A673 (cell line): ENCODE measurements around the gene FOXO4. TPM values are rescaled to one million over a fixed set of nuclear protein-coding genes. Genes with fewer than 3 reads are reported as not detected.

Experiments
- BruUV-seq: library from RNA; stranded (reverse); fragments of 400-500 nt; replicated peaks from 2 replicates; lab custom pipeline; 2021; lab: Mats Ljungman, UMichigan
- CTCF ChIA-PET: fragments of 300-600 bp; sonication (Branson Sonifier 250); formaldehyde crosslinking; loops from one replicate; lab custom pipeline; 2022; ENCODE audit warnings: antibody characterized with exemption; lab: Charles Lee
- POLR2A ChIA-PET: fragments of 300-600 bp; sonication (Branson Sonifier 250); formaldehyde crosslinking; loops from one replicate; lab custom pipeline; 2022; ENCODE audit warnings: antibody characterized with exemption; ENCODE audit not compliant: low non-redundant PET; lab: Charles Lee
- DNase-seq: peaks from one replicate; pipeline ENCODE4 v3.0.0-alpha.2; 2015; ENCODE audit warnings: low spot score
- H3K27ac ChIP-seq: fragments of 200-600 bp; sonication (generic); 2 replicates; pipeline ENCODE4 v1.5.1; 2016; ENCODE audit warnings: mixed run types, low read depth, mild to moderate bottlenecking, mixed read lengths, antibody characterized with exemption, low read length; ENCODE audit not compliant: poor library complexity, severe bottlenecking
- H3K27me3 ChIP-seq: fragments of 200-600 bp; sonication (generic); replicated peaks from 2 replicates; pipeline ENCODE4 v1.6.1; 2017; ENCODE audit warnings: mixed run types, low read depth, mild to moderate bottlenecking, mixed read lengths, antibody characterized with exemption, low read length; ENCODE audit not compliant: insufficient read depth, poor library complexity
- H3K36me3 ChIP-seq: fragments of 200-600 bp; sonication (generic); 2 replicates; pipeline ENCODE4 v1.6.1; 2016; ENCODE audit warnings: mixed run types, mild to moderate bottlenecking, mixed read lengths, antibody characterized with exemption, low read length; ENCODE audit not compliant: insufficient read depth, poor library complexity, severe bottlenecking
- H3K4me1 ChIP-seq: fragments of 200-600 bp; sonication (generic); 2 replicates; pipeline ENCODE4 v1.6.1; 2017; ENCODE audit warnings: mixed run types, mild to moderate bottlenecking, mixed read lengths, antibody characterized with exemption, low read length; ENCODE audit not compliant: insufficient read depth, poor library complexity, severe bottlenecking
- H3K4me3 ChIP-seq: fragments of 200-600 bp; sonication (generic); 2 replicates; pipeline ENCODE4 v1.5.1; 2016; ENCODE audit warnings: low read depth, mixed run types, mild to moderate bottlenecking, mixed read lengths, low read length; ENCODE audit not compliant: poor library complexity, severe bottlenecking
- H3K9me3 ChIP-seq: fragments of 200-600 bp; sonication (generic); 2 replicates; pipeline ENCODE4 v1.6.1; 2016; ENCODE audit warnings: mixed run types, low read depth, mild to moderate bottlenecking, mixed read lengths, antibody characterized with exemption, low read length; ENCODE audit not compliant: poor library complexity, severe bottlenecking
- EZH2 ChIP-seq: fragments of 200-600 bp; sonication (generic); IDR thresholded peaks from 2 replicates; pipeline ENCODE4 v1.6.1; 2017; ENCODE audit warnings: borderline replicate concordance, low read depth, mild to moderate bottlenecking, mixed read lengths, antibody characterized with exemption, low read length; ENCODE audit not compliant: poor library complexity, severe bottlenecking
- intact Hi-C: fragments of 100-400 bp; cut with micrococcal nuclease; formaldehyde crosslinking; loops from one replicate; pipeline ENCODE4 v1.10.0; 2022; ENCODE audit not compliant: unreplicated experiment
- total RNA-seq: library from RNA; stranded (reverse); gene quantifications from 2 replicates; pipeline ENCODE4 v1.2.3, GENCODE V29; 2021
- TF ChIP-seq, protein P1 (sequence below): fragments of 300-800, 200-600 bp; sonication (generic); conservative IDR thresholded peaks from 2 replicates; pipeline ENCODE4 v1.5.1; 2017; ENCODE audit warnings: low read depth, mild to moderate bottlenecking, antibody characterized with exemption, low read length, moderate library complexity, mixed read lengths

FOXO4 gene
- total RNA-seq, 1 experiment from 2014 or later = 7.0 TPM

DNA sequence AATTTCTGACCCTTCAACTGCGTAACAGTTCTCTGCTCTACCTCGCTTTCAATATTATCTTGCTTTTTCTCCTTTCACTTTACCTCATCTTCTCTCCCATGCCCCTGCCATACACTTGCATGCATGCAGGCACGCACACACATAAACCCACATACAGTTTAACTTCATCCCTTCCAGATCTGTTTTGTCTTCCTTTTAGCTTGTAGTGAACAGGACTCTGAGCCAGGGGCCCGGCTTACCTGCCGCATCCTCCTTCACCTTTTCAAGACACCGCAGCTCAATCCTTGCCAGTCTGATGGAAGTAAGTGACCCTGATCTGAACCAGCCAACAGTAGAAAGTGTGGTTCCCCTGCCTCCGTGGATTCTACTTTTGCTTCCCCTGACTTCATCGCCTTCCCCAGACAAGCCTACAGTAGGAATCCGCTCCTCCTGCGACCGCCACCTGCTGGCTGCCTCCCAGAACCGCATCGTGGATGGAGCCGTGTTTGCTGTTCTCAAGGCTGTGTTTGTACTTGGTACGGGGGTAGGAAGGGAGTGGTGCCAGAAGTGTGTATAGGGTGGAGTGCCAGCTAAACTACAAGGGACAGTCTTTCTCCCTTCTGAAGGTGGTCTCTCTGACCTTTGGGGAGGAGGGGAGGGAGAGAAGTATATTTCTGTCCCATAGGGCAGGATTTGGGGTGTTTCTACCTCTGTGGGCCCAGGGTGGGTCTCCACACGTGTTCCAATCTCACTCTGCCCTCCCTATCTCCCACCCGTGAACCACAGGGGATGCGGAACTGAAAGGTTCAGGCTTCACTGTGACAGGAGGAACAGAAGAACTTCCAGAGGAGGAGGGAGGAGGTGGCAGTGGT, 33.5 kb downstream of the FOXO4 start:
- TF ChIP-seq, protein P1, sequence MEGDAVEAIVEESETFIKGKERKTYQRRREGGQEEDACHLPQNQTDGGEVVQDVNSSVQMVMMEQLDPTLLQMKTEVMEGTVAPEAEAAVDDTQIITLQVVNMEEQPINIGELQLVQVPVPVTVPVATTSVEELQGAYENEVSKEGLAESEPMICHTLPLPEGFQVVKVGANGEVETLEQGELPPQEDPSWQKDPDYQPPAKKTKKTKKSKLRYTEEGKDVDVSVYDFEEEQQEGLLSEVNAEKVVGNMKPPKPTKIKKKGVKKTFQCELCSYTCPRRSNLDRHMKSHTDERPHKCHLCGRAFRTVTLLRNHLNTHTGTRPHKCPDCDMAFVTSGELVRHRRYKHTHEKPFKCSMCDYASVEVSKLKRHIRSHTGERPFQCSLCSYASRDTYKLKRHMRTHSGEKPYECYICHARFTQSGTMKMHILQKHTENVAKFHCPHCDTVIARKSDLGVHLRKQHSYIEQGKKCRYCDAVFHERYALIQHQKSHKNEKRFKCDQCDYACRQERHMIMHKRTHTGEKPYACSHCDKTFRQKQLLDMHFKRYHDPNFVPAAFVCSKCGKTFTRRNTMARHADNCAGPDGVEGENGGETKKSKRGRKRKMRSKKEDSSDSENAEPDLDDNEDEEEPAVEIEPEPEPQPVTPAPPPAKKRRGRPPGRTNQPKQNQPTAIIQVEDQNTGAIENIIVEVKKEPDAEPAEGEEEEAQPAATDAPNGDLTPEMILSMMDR = peak; percentile 90
- no peak for TF ChIP-seq EZH2
- Histone ChIP-seq H3K27ac (no peak overlapping the region), H3K4me3 (no peak overlapping the region), H3K9me3 (no peaks in the 10 kb centered on the region), H3K4me1 (no peaks in the 10 kb centered on the region), H3K36me3 (peaks cover 32% of the 10 kb centered on the region), H3K27me3 (no peaks in the 10 kb centered on the region)
- BruUV-seq = TSS peak; percentile 18
- peak; percentile 66 for DNase-seq
- CTCF ChIA-PET = interaction anchor here (0.6 kb wide), 1 partner anchor 66 kb away, joined by 3 read pairs; no protein-coding TSS in a partner anchor
- intact Hi-C loops = no loop called here
- POLR2A ChIA-PET = interaction anchor here (0.6 kb wide), 1 partner anchor 103 kb away, joined by 6 read pairs; no protein-coding TSS in a partner anchor

DNA sequence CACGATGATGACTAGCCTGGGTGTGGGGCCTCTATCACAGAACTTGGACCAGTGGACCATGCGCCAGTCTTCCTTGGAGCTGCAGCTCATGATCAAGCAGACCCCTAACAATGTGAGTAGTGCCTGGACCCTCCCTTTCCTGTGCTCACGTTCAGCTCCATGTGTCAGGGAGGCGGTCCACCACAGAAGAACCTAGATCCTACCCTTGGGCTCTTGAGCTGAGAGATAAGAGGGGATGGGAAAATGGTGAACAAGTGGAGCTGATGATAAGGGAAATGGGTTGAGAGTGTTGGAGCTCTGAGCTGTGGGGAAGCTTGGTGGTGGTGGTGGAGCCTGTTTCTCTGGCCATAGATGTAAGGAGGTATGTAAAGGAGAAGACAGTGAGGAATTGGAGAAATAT, 35.9 kb downstream of the FOXO4 start:
- BruUV-seq = no TSS peak
- Histone ChIP-seq H3K4me1 (no peaks in the 10 kb centered on the region), H3K4me3 (no peak overlapping the region), H3K27me3 (no peaks in the 10 kb centered on the region), H3K9me3 (no peaks in the 10 kb centered on the region), H3K27ac (no peak overlapping the region), H3K36me3 (peaks cover 30% of the 10 kb centered on the region)
- TF ChIP-seq, protein P1 = no peak
- no peak for TF ChIP-seq EZH2
- POLR2A ChIA-PET = no interaction called here
- DNase-seq = no peak
- CTCF ChIA-PET = interaction anchor here (0.6 kb wide), 1 partner anchor 959 kb away, joined by 3 read pairs; no protein-coding TSS in a partner anchor
- intact Hi-C loops = no loop called here

DNA sequence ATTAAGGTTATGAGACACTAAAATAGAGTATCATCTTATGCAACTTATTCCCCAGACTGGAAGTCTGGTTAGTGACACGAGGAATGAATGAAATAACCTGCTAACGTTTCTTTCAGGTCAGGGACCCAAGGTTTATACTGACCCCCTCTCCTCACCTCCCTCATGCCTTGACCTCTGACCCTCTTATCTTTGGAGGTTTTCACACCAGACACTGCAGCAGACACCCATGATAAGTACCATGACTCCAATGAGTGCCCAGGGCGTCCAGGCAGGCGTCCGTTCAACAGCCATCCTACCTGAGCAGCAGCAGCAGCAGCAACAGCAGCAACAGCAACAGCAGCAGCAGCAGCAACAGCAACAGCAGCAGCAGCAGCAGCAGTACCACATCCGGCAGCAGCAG, 44.8 kb downstream of the FOXO4 start:
- no peak overlapping the region for H3K27ac ChIP-seq
- ChIA-PET POLR2A (no interaction called here), CTCF (no interaction called here)
- H3K36me3 ChIP-seq = peaks cover 10% of the 10 kb centered on the region
- no peaks in the 10 kb centered on the region for H3K27me3 ChIP-seq
- no peak overlapping the region for H3K4me3 ChIP-seq
- DNase-seq = no peak
- no peak for TF ChIP-seq EZH2
- TF ChIP-seq, protein P1 = no peak
- no TSS peak for BruUV-seq
- intact Hi-C loops = no loop called here
- no peaks in the 10 kb centered on the region for H3K9me3 ChIP-seq
- no peaks in the 10 kb centered on the region for H3K4me1 ChIP-seq
